Motor neuron (in vitro differentiated cells): Measurements from ENCODE around the gene ACAD9. TPM values are rescaled to one million over a fixed set of nuclear protein-coding genes. Genes with fewer than 3 reads are reported as not detected.
A peak's percentile ranks its signal among the peaks of the same experiment; 100 is the strongest.
"Not testable (repeated sequence)": the region's sequence is repeated elsewhere in the genome, so short reads cannot be mapped to it uniquely, and the experiment has no call there.

Experiments
- ATAC-seq, 8 experiments: fragments of 200-7000 bp; cut with Tn5 transposase; replicated peaks in 6 of 8; 2 replicates each; pipeline ENCODE4 v1.8.0; 2021; ENCODE audit warnings: mild to moderate bottlenecking in 8 of 8, moderate library complexity in 8 of 8
- H3K27ac ChIP-seq, 2 donors: fragments of 250-450 bp; sonication (Bioruptor Pico); 2 replicates each; pipeline ENCODE4 v1.9.0; 2021; ENCODE audit warnings: antibody characterized with exemption in 2 of 2, mild to moderate bottlenecking in 2 of 2, moderate library complexity in 1 of 2
- H3K4me1 ChIP-seq, 2 donors: fragments of 250-450 bp; sonication (Bioruptor Pico); replicated peaks in 1 of 2; 2 replicates each; pipeline ENCODE4 v1.6.1; 2021; ENCODE audit warnings: antibody characterized with exemption in 2 of 2, mild to moderate bottlenecking in 2 of 2, moderate library complexity in 1 of 2
- H3K4me3 ChIP-seq, 5 donors: fragments of 250-450 bp; sonication (Bioruptor Pico); 2 replicates each; pipeline ENCODE4 v1.9.0; 2021; ENCODE audit warnings: antibody characterized with exemption in 5 of 5, mild to moderate bottlenecking in 5 of 5, moderate library complexity in 4 of 5
- WGBS, 10 experiments: fragments of 450-650 bp; shearing (Covaris generic); methylation state at CpG; one replicate each; pipeline ENCODE4 v1.0.0; 2022; 5-methylcytosine and 5-hydroxymethylcytosine counted together
- in situ Hi-C, 9 experiments: fragments of 400-800 bp; cut with MboI; loops; one replicate each; pipeline ENCODE4 v1.15.0; 2021; ENCODE audit warnings: low sequenced_read_pairs in 9 of 9, low pct_unique_long_range_greater_than_20kb in 2 of 9; ENCODE audit not compliant: unreplicated experiment in 9 of 9
- total RNA-seq, 8 experiments: library from RNA; unstranded; fragments of 300-600 nt; gene quantifications; 2 replicates each; pipeline versions ENCODE4 v1.2.3 to v1.2.4, GENCODE V29; 2022

Gene ACAD9
- total RNA-seq, 8 experiments from 2014 or later: 19.3 to 63.3 (median 29.6) TPM

DNA sequence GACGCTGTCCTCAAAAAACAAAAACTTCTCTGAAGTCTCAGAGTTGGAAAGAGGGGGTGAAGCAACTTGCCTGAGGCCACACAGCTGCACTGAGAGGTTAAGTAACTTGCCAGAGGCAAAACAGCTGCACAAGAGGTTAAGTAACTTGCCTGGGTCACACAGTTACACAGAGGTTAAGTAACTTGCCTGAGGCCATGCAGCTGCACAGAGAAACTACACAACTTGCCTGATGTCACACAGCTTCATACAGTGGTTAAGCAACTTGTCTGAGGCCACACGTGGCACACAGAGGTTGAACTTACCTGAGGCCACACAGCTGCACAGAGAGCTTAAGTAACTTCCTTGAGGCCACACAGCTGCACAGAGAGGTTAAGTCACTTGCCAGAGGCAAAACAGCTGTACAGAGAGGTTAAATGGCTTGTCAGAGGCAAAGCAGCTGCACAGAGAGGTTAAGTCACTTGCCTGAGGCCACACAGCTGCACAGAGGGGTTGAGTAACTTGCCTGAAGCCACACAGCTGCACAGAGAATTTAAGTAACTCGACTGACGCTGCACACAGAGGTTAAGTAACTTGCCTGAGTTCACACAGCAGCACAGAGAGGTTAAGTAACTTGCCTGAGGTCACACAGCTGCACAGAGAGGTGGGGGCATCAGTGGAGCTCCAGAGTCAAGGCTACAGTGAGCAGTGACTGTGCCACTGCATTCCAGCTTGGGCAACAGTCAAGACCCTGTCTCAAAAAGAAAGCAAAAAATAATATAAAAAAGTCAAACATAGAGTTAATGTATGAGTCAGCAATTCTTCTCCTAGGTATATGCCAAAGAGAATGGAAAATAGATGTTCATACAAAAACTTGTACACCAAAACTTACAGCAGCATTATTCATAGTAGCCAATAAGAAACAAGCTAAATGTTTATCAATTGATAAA, 12.0 kb upstream of the ACAD9 start:
- H3K27ac ChIP-seq: no peak overlapping the region
- peaks cover 18 to 23% of the 10 kb centered on the region in 2 donors for H3K4me1 ChIP-seq
- 0 to 80% (median 58%) methylated on average over 1 to 4 of the region's 4 CpGs; no CpG with 5 or more reads in 3 of the 10 experiments for WGBS, 10 experiments
- peak in 3 of 8 experiments; percentile 35 to 62 (median 51) for ATAC-seq
- no peak overlapping the region for H3K4me3 ChIP-seq
- in situ Hi-C loops: no loop called here

DNA sequence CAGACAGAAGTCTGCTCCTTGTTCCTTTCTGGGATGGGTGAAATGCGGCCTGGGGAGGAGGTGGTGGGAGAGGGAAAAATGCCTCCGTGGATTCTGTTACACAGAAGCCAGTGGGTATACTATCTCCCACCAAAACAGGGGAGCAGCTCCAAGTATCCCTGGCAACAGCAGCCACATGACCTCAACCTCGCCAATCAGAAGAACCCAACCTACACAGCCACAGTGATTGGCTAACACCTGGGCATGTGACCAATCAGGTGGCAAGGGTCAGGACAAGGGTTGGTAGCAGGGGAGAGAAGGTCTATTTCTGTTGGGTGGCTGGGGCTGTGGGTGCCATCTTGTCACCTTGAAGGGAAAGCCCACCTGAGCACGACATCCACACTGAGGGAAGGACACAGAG, 9.1 kb upstream of the ACAD9 start:
- H3K4me1 ChIP-seq: peaks cover 5 to 6% of the 10 kb centered on the region in 2 donors
- in situ Hi-C loops: no loop called here
- no peak overlapping the region for H3K4me3 ChIP-seq
- 67 to 100% (median 88%) methylated on average over 1 of the region's 4 CpGs; no CpG with 5 or more reads in 5 of the 10 experiments for WGBS, 10 experiments
- ATAC-seq: no peak
- H3K27ac ChIP-seq: no peak overlapping the region

DNA sequence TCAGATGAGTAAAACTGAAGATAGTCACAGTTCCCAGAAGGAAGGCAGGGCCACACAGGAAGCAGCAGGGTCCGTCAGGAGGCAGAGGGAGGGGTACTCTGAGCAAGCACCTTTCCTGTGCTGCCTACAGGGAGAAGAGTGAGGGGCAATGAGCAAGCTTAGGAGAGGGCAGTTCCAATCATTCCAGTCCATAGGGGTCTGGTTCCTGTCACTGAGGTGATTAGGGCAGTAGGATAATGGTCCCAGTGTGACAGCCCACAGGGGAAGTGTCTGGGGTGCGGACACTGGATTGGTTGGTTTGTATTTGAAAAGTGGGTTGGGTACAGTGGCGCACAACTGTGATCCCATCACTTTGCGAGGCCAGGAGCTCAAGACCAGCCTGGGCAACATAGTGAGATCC, 7.1 kb upstream of the ACAD9 start:
- in situ Hi-C loops: no loop called here

DNA sequence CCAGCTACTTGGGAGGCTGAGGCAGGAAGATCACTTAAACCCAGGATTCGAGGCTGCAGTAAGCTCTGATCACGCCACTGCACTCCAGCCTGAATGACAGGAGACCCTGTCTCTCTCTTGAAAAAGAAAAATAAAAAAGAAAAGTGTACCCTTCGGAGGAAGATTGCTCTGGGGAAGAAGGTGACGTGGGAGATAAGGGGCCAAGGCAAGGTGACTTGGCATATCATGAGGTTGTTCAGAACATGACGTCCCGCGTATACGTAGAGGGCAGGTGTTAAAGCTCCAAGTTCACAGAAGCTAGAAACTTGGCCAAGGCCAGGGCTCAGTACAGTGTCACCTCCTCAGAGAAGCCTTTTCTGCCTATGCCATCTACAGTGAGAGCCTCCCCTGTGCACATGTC, 6.7 kb upstream of the ACAD9 start:
- Histone ChIP-seq H3K4me3 (no peak overlapping the region), H3K4me1 (peaks cover 0 to 3% of the 10 kb centered on the region in 2 donors), H3K27ac (peak overlapping the region in 1 of 2 donors; percentile 49)
- ATAC-seq: peak in 1 of 8 experiments; percentile 12
- WGBS, 10 experiments: 37 to 100% (median 82%) methylated on average over 1 to 8 of the region's 8 CpGs; no CpG with 5 or more reads in 1 of the 10 experiments
- in situ Hi-C loops: no loop called here

More for the DNA sequence above, 7.1 kb upstream of the ACAD9 start:
- Histone ChIP-seq H3K27ac (no peak overlapping the region), H3K4me3 (no peak overlapping the region), H3K4me1 (peaks cover 0 to 2% of the 10 kb centered on the region in 2 donors)
- ATAC-seq: no peak
- WGBS, 10 experiments: 57 to 100% (median 80%) methylated on average over 1 to 4 of the region's 4 CpGs; no CpG with 5 or more reads in 5 of the 10 experiments

DNA sequence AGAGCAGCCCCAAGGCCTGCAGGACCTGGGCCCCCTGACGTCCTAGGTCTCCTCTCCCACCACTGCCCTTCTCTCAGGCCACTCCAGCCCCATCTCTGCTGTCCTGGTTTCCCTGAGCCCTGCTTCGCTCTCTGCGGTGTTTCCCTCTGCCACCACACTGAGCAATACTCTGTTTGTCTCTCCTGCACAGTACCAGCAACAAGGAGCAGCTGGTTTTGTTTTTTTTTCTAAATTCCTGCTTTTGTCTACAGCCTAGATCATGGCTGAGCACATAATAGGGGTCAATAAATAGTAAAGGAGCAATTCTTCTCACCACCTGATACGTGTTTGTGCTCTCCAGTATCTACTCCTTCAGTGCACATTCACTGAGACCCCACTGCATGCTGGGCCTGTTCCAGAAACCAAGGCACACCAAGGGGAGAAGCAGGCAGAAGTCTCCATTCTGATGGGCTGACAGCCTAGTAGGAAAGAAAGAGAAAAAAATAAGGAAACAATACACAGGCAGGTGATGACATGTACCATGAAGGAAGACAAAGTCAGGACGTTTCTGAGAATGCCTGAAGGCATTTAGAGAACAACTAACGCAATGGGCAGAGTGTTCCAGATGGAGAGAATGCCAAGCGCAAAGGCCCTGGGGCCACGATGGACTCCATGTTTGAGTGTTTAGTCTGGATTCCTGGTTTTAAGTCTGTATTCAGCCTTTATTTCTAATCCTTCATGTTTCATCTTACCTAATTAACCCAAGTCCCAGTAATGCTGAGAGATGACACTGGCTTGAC, 6.0 kb upstream of the ACAD9 start:
- in situ Hi-C loops: no loop called here
- H3K4me3 ChIP-seq: no peak overlapping the region
- H3K27ac ChIP-seq: peak overlapping the region in 1 of 2 donors; percentile 49
- peaks cover 6 to 10% of the 10 kb centered on the region in 2 donors for H3K4me1 ChIP-seq
- peak in 5 of 8 experiments; percentile 33 to 81 (median 67) for ATAC-seq
- WGBS, 10 experiments: 9 to 68% (median 40%) methylated on average over 1 to 7 of the region's 8 CpGs; no CpG with 5 or more reads in 1 of the 10 experiments

DNA sequence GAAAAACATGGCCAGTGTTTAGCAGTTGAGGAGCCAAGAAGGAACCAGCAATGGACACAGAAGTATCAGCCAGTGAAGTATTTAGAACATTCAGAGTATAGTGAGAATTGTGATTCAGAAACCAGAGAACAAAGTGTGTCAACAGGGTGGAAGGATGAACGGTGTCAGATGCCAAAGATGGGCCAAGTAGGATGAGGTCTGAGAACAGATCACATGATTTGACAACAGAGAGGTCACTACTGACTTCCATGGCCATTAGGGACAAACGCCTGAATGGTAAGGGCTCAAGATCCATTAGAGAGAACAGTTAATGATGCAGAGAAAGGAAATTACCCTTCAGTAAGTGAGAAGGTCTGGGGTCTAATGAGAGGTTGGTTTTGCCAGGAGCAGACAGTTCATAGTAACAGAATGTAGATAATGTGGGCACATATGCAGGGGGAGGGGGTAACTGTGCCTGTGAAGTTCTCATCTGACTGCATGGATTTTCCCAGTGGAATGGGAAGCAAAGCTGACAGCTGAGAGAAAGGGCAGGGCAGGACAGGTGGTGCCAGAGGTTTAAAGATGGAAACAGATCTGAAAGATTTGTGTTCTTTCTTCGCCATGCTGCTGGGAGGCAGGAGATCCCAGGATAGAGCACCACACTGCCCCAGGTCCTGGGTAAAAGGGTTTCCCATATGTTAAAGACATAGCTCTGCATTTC, 4.8 kb upstream of the ACAD9 start:
- in situ Hi-C loops: no loop called here
- H3K4me3 ChIP-seq: no peak overlapping the region
- H3K27ac ChIP-seq: no peak overlapping the region
- H3K4me1 ChIP-seq: peaks cover 6 to 10% of the 10 kb centered on the region in 2 donors
- 0 to 83% (median 40%) methylated on average over 1 to 3 of the region's 3 CpGs; no CpG with 5 or more reads in 2 of the 10 experiments for WGBS, 10 experiments
- no peak for ATAC-seq

DNA sequence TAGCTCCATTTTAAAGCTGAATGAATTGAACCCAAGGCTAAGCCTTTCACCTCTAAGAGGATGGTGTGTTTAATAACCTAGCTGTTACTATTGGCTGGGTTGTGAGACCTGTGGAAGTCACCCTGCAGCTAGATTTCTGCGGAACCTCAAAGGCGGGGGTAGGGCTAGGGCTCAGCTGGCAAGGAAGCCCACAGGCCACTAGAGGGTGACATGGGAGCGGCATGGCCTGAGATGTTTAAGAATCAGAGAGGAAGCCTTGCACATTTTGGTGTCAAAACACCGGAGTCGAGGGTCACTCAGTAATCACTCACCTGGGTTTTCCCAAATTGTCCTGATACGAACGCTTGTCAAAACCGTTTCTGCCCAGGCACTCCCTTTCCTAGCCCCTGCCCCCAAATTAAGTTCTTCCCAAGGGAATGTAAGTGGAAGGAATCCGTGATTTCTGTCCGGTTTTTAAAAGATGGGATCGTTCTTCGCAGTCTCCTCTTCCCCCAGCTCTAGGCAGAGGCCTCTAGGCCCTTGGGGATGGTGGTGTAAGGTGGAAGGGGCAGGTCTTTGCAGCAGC, 3.8 kb upstream of the ACAD9 start:
- Histone ChIP-seq H3K4me1 (peaks cover 12 to 16% of the 10 kb centered on the region in 2 donors), H3K27ac (no peak overlapping the region), H3K4me3 (no peak overlapping the region)
- peak in 2 of 8 experiments; percentile 6 to 19 for ATAC-seq
- in situ Hi-C loops: no loop called here
- WGBS, 10 experiments: 0 to 83% (median 32%) methylated on average over 1 to 8 of the region's 12 CpGs; no CpG with 5 or more reads in 4 of the 10 experiments

DNA sequence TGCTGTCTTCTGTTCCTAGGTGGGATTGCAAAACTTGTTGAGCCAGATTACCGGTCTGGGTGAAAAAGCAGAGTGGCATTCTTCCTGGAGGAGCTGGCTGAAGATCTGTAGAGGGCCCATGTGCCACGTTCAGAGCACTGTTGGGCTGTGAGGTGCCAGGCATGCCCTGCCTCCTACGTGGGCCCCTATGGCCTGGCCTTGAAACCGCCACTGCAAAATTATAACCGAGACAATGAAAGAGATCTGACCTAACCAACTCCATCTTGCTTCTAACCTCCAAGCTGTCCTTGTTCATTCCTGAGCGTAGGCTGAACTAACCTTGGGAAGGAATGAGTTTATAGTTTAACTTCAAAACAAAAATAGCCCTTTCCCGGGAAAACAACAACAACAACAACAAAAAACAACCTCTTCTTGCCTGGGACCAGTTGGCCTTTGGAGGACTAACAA, 1.4 kb upstream of the ACAD9 start:
- Histone ChIP-seq H3K4me1 (peaks cover 25 to 27% of the 10 kb centered on the region in 2 donors), H3K27ac (peak overlapping the region in 1 of 2 donors; percentile 86), H3K4me3 (peak overlapping the region; percentile 65 to 82 (median 77))
- in situ Hi-C loops: no loop called here
- WGBS, 10 experiments: 71 to 100% (median 80%) methylated on average over 1 to 6 of the region's 7 CpGs; no CpG with 5 or more reads in 3 of the 10 experiments
- no peak for ATAC-seq

DNA sequence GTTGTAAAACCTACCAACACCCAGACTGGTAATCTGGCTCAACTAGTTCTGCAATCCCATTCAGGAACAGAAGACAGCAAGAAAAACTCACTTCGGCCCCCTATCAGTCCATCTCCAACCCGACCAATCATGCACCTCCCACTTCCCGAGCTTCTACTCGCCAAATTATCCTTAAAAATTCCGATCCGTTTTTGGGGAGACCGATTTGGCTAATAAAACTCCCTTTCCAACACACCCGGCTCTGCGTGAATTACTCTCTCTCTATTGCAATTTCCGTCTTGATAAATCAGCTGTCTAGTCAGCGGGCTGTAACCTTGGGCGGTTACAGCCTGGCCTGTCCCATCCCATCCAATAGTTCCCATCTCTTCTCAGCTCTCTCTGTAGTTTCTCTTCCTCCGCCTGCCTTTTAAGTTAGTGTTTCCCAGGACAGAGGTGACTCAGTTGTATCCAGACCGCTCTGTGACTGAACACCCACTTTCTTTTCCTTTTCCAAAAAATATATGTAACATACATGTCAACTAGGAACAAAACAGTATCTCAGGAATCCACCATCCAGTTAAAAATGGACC, 780 bp upstream of the ACAD9 start:
- in situ Hi-C loops: no loop called here

DNA sequence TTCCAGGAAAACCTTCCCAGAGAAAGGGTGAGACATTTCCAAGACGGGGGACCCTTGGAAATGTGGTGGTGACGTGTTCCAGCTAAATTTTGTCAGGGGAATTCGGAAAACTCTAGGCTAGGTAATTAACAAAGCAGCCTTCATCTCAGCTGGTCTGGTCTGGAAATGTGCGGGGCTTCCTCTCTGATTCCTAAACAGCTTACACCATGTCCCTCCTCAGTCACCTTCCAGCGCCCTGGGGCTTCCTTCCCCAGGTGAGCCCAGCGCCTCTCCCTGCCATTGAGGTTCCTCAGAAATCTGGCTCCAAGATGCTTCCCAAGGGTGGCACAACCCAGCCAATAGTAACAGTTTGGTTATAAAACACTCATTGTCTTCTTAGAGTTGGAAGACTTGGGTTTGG, 571 bp downstream of the ACAD9 start:
- in situ Hi-C loops: no loop called here
- WGBS, 10 experiments: 0 to 4% (median 0%) methylated on average over 1 to 5 of the region's 6 CpGs; no CpG with 5 or more reads in 7 of the 10 experiments
- peak in 1 of 8 experiments; percentile 1 for ATAC-seq
- Histone ChIP-seq H3K27ac (peak overlapping the region; percentile 86 to 90), H3K4me1 (peaks cover 25 to 27% of the 10 kb centered on the region in 2 donors), H3K4me3 (peak overlapping the region; percentile 65 to 82 (median 77))

More for the DNA sequence above, 780 bp upstream of the ACAD9 start:
- Histone ChIP-seq H3K27ac (peak overlapping the region; percentile 86 to 91), H3K4me1 (peaks cover 25 to 27% of the 10 kb centered on the region in 2 donors), H3K4me3 (peak overlapping the region; percentile 65 to 82 (median 77))
- peak; percentile 10 to 63 (median 22) for ATAC-seq
- WGBS, 10 experiments: 0 to 14% (median 2%) methylated on average over 4 to 13 of the region's 14 CpGs; no CpG with 5 or more reads in 3 of the 10 experiments

DNA sequence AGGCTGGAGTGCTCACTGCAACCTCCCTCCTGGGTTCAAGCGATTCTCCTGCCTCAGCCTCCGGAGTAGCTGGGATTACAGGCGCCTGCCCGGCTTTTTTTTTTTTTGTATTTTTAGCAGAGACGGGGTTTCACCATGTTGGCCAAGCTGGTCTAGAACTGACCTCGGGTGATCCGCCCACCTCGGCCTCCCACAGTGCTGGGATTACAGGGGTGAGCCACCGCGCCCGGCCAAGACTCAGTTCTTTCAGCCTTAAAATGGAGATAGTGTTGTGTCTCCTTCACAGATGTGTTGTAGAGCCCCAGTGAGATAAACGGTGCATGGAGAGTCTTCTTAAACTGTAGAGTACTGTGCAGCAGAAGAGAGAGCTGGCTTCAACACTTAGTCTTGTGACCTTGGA, 1.0 kb downstream of the ACAD9 start:
- peak overlapping the region; percentile 65 to 82 (median 77) for H3K4me3 ChIP-seq
- H3K4me1 ChIP-seq: peaks cover 25 to 27% of the 10 kb centered on the region in 2 donors
- H3K27ac ChIP-seq, in situ Hi-C loops, ATAC-seq: not testable (repeated sequence)
- 17 to 100% (median 75%) methylated on average over 1 to 12 of the region's 12 CpGs; no CpG with 5 or more reads in 2 of the 10 experiments for WGBS, 10 experiments
